LoVo (cell line): Measurements from ENCODE around the gene THAP4.

ENCODE experiments used
- DNase-seq: peaks from one replicate; pipeline ENCODE4 v3.0.0-alpha.2; 2016; ENCODE audit warnings: low spot score

Gene THAP4

GRCh38 chr2:241637018-241637794 lies at the start of gene THAP4, which contains the start of gene ATG4B:
Gene THAP4, minus strand, starts transcription at chr2:241637158. Its CDS starts 141 bp downstream, at chr2:241637017.
Gene ATG4B, plus strand, starts transcription at chr2:241637693. Its CDS starts 22 bp downstream, at chr2:241637715.
- DNase-seq, result peak; percentile 86

GRCh38 chr2:241686324-241686649 lies 49.3 kb upstream of the THAP4 start:
- no peak for DNase-seq

GRCh38 chr2:241680827-241681599 lies 44.1 kb upstream of the THAP4 start:
- no peak for DNase-seq

GRCh38 chr2:241680044-241680443 lies 43.1 kb upstream of the THAP4 start:
- no peak for DNase-seq

- DNase-seq, result no peak
Measured at GRCh38 chr2:241678784-241679540, 42.0 kb upstream of the THAP4 start.

- DNase-seq, result no peak
Measured at GRCh38 chr2:241678307-241678706, 41.3 kb upstream of the THAP4 start.

- no peak for DNase-seq
Measured at GRCh38 chr2:241677392-241677791, 40.4 kb upstream of the THAP4 start.

GRCh38 chr2:241676665-241677064 lies 39.7 kb upstream of the THAP4 start:
- DNase-seq, result no peak

GRCh38 chr2:241675885-241676284 lies 38.9 kb upstream of the THAP4 start:
- no peak for DNase-seq

GRCh38 chr2:241673797-241674725 lies 37.1 kb upstream of the THAP4 start:
- no peak for DNase-seq

GRCh38 chr2:241673189-241673663 lies 36.3 kb upstream of the THAP4 start:
- no peak for DNase-seq

- no peak for DNase-seq
Measured at GRCh38 chr2:241672243-241673188, 35.6 kb upstream of the THAP4 start.

GRCh38 chr2:241671457-241672240 lies 34.7 kb upstream of the THAP4 start:
- no peak for DNase-seq

GRCh38 chr2:241670333-241671110 lies 33.6 kb upstream of the THAP4 start:
- no peak for DNase-seq

GRCh38 chr2:241668839-241669238 lies 31.9 kb upstream of the THAP4 start:
- DNase-seq, result no peak

- DNase-seq, result no peak
Measured at GRCh38 chr2:241668354-241668753, 31.4 kb upstream of the THAP4 start.

GRCh38 chr2:241666627-241667400 lies 29.9 kb upstream of the THAP4 start:
- no peak for DNase-seq
